Stomach (tissue), 4 donors: Measurements from ENCODE around the gene FGF6.

ENCODE experiments used
- EP300 ChIP-seq: sonication (generic); formaldehyde crosslinking; IDR thresholded peaks from one replicate; pipeline ENCODE4 v1.6.1; 2017; ENCODE audit warnings: antibody characterized with exemption
- POLR2A ChIP-seq, 4 donors: fragments of 450-650 bp; IDR thresholded peaks; one replicate each; pipeline ENCODE4 v1.6.1; 2016; ENCODE audit warnings: antibody characterized with exemption in 4 of 4, control low read depth in 2 of 4, mild to moderate bottlenecking in 1 of 4, moderate library complexity in 1 of 4
- POLR2AphosphoS5 ChIP-seq, 3 donors: sonication (generic); formaldehyde crosslinking; IDR thresholded peaks; one replicate each; pipeline ENCODE4 v1.6.1; 2016; ENCODE audit warnings: antibody characterized with exemption in 3 of 3
- TF ChIP-seq, protein P1 (sequence below), 7 experiments: fragments of 450-650 bp in 4 of 7; fragments of 200-600 bp in 3 of 7; sonication (generic) in 3 of 7; IDR thresholded peaks; one replicate each; pipeline ENCODE4 v1.5.1; 2016 to 2019; ENCODE audit warnings: antibody characterized with exemption in 7 of 7, control low read depth in 2 of 7, mild to moderate bottlenecking in 1 of 7

DNA sequence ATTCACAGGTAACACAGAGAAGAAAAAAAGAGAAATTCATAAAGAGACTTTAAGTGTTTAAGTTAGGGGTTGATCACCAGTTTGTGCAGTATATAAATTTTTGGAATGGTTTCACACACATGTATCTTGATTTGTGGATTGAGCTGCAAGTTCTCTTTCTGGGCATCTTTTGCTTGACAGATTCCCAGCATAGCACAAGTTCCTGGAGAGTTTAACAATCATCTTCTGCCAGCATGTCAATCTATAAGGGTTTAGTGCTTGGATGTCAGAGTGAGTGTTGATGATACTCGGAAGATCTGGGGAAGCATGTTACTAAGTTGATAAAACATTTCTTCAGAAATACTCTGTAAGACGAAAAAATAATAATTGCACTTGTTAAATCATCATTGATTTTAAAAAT, 43.9 kb upstream of the FGF6 start:
- TF ChIP-seq, protein P1, sequence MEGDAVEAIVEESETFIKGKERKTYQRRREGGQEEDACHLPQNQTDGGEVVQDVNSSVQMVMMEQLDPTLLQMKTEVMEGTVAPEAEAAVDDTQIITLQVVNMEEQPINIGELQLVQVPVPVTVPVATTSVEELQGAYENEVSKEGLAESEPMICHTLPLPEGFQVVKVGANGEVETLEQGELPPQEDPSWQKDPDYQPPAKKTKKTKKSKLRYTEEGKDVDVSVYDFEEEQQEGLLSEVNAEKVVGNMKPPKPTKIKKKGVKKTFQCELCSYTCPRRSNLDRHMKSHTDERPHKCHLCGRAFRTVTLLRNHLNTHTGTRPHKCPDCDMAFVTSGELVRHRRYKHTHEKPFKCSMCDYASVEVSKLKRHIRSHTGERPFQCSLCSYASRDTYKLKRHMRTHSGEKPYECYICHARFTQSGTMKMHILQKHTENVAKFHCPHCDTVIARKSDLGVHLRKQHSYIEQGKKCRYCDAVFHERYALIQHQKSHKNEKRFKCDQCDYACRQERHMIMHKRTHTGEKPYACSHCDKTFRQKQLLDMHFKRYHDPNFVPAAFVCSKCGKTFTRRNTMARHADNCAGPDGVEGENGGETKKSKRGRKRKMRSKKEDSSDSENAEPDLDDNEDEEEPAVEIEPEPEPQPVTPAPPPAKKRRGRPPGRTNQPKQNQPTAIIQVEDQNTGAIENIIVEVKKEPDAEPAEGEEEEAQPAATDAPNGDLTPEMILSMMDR (IDR thresholded peaks at IDR 0.05), result no peak
- TF ChIP-seq POLR2A (IDR thresholded peaks at IDR 0.05) (no peak), POLR2AphosphoS5 (IDR thresholded peaks at IDR 0.05) (no peak), EP300 (no peak)
